ENCODE data around the gene GMDS.

DNA sequence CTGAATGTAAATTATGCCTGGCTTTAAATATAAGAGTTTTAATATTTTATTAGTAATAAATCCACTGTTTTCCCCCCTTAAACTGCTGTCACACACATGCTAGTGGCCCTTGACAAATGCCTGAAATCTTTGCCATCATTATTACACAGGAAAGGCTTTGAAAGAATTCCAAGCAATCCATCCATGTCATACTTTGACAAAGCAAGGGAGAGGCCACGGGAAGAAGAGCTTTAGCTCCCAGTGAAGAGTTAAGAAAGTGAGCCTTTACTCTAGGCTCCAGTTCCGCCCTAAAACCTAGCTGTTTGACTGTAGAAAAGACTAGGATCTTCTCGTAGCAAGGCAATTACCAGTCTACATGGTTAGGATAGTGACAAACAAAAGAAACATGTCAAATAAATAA lies 147.9 kb downstream of the GMDS start:
- TF ChIP-seq, protein P1, sequence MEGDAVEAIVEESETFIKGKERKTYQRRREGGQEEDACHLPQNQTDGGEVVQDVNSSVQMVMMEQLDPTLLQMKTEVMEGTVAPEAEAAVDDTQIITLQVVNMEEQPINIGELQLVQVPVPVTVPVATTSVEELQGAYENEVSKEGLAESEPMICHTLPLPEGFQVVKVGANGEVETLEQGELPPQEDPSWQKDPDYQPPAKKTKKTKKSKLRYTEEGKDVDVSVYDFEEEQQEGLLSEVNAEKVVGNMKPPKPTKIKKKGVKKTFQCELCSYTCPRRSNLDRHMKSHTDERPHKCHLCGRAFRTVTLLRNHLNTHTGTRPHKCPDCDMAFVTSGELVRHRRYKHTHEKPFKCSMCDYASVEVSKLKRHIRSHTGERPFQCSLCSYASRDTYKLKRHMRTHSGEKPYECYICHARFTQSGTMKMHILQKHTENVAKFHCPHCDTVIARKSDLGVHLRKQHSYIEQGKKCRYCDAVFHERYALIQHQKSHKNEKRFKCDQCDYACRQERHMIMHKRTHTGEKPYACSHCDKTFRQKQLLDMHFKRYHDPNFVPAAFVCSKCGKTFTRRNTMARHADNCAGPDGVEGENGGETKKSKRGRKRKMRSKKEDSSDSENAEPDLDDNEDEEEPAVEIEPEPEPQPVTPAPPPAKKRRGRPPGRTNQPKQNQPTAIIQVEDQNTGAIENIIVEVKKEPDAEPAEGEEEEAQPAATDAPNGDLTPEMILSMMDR (optimal IDR thresholded peaks at IDR 0.05 in 1 of 3, IDR thresholded peaks at IDR 0.05 in 1 of 3, conservative IDR thresholded peaks at IDR 0.05 in 1 of 3; ENCODE audit: extremely low read depth in 1 of 3, insufficient read depth in 2 of 3, low read length in 3 of 3), result no peak
- TF ChIP-seq EZH2 (IDR thresholded peaks at IDR 0.05; ENCODE audit: low read length), result no peak

All from keratinocyte (primary cell).